Liver (tissue), 9 donors: Measurements from ENCODE around the gene TRIM26. TPM values are rescaled to one million over a fixed set of nuclear protein-coding genes. Genes with fewer than 3 reads are reported as not detected.

Source experiments
- DNase-seq: peaks from one replicate; pipeline ENCODE4 v3.0.0-alpha.2; 2017; ENCODE audit warnings: low spot score
- H3K27ac ChIP-seq, 2 donors: one replicate each; pipeline ENCODE4 v1.7.0; 2013; ENCODE audit warnings: inconsistent platforms in 2 of 2, low read length in 2 of 2, control low read depth in 1 of 2, low read depth in 1 of 2, mild to moderate bottlenecking in 1 of 2
- H3K27me3 ChIP-seq, 4 donors: one replicate each; pipeline versions ENCODE4 v1.6.1 to v1.7.0; 2013; ENCODE audit warnings: low read length in 3 of 4, inconsistent platforms in 1 of 4, mild to moderate bottlenecking in 1 of 4, moderate library complexity in 1 of 4; ENCODE audit not compliant: control insufficient read depth in 4 of 4, insufficient read depth in 4 of 4
- H3K36me3 ChIP-seq, 4 donors: one replicate each; pipeline versions ENCODE4 v1.6.1 to v1.7.0; 2013; ENCODE audit warnings: low read length in 3 of 4, mild to moderate bottlenecking in 3 of 4, low read depth in 1 of 4, moderate library complexity in 1 of 4; ENCODE audit not compliant: control insufficient read depth in 4 of 4, insufficient read depth in 3 of 4
- H3K4me1 ChIP-seq, 4 donors: one replicate each; pipeline versions ENCODE4 v1.6.1 to v1.7.0; 2013; ENCODE audit warnings: low read length in 3 of 4, mild to moderate bottlenecking in 3 of 4, moderate library complexity in 1 of 4; ENCODE audit not compliant: control insufficient read depth in 4 of 4, insufficient read depth in 4 of 4
- H3K4me3 ChIP-seq, 3 donors: one replicate each; pipeline versions ENCODE4 v1.6.1 to v1.7.0; 2013; ENCODE audit warnings: low read length in 3 of 3, control low read depth in 1 of 3, low read depth in 1 of 3, mild to moderate bottlenecking in 1 of 3
- H3K9ac ChIP-seq, 2 donors: one replicate each; pipeline ENCODE4 v1.7.0; 2013; ENCODE audit warnings: low read length in 2 of 2, mild to moderate bottlenecking in 2 of 2, moderate library complexity in 2 of 2, control low read depth in 1 of 2, low read depth in 1 of 2
- H3K9me3 ChIP-seq, 4 donors: one replicate each; pipeline versions ENCODE4 v1.6.1 to v1.7.0; 2013; ENCODE audit warnings: low read length in 3 of 4; ENCODE audit not compliant: control insufficient read depth in 4 of 4
- ATF3 ChIP-seq: IDR thresholded peaks from 2 replicates; pipeline ENCODE4 v1.6.1; 2016; ENCODE audit warnings: antibody characterized with exemption
- EGR1 ChIP-seq, 2 donors: IDR thresholded peaks; 2 replicates each; pipeline ENCODE4 v1.6.1; 2016 to 2018; ENCODE audit warnings: antibody characterized with exemption in 2 of 2, low read depth in 2 of 2
- FOXA2 ChIP-seq: IDR thresholded peaks from 2 replicates; pipeline ENCODE4 v1.6.1; 2016; ENCODE audit warnings: antibody characterized with exemption
- GABPA ChIP-seq, 2 donors: IDR thresholded peaks in 1 of 2; conservative IDR thresholded peaks in 1 of 2; 2 replicates each; pipeline ENCODE4 v1.6.1; 2016; ENCODE audit warnings: antibody characterized with exemption in 2 of 2, mild to moderate bottlenecking in 1 of 2, moderate library complexity in 1 of 2
- HNF4A ChIP-seq, 2 donors: conservative IDR thresholded peaks; 2 replicates each; pipeline ENCODE4 v1.6.1; 2016; ENCODE audit warnings: antibody characterized with exemption in 2 of 2, mild to moderate bottlenecking in 2 of 2
- HNF4G ChIP-seq: IDR thresholded peaks from 2 replicates; pipeline ENCODE4 v1.6.1; 2016; ENCODE audit warnings: antibody characterized with exemption
- JUND ChIP-seq, 2 donors: IDR thresholded peaks; 2 replicates each; pipeline ENCODE4 v1.6.1; 2016; ENCODE audit warnings: antibody characterized with exemption in 2 of 2
- NR2F2 ChIP-seq: IDR thresholded peaks from 2 replicates; pipeline ENCODE4 v1.6.1; 2016; ENCODE audit warnings: antibody characterized with exemption
- RAD21 ChIP-seq, 2 donors: IDR thresholded peaks; 2 replicates each; pipeline ENCODE4 v1.6.1; 2016; ENCODE audit warnings: antibody characterized with exemption in 2 of 2, mild to moderate bottlenecking in 2 of 2
- RXRA ChIP-seq, 2 donors: IDR thresholded peaks; 2 replicates each; pipeline ENCODE4 v1.6.1; 2017 to 2018; ENCODE audit warnings: antibody characterized with exemption in 2 of 2, mild to moderate bottlenecking in 1 of 2
- SP1 ChIP-seq: IDR thresholded peaks from 2 replicates; pipeline ENCODE4 v1.6.1; 2018; ENCODE audit warnings: antibody characterized with exemption, mild to moderate bottlenecking
- TAF1 ChIP-seq: conservative IDR thresholded peaks from 2 replicates; pipeline ENCODE4 v1.6.1; 2016; ENCODE audit warnings: antibody characterized with exemption, mild to moderate bottlenecking
- YY1 ChIP-seq: IDR thresholded peaks from 2 replicates; pipeline ENCODE4 v1.6.1; 2016; ENCODE audit warnings: antibody characterized with exemption, mild to moderate bottlenecking
- WGBS: extraction: QIAGEN DNeasy Blood & Tissue Kit; methylation state at CpG from one replicate; pipeline ENCODE4 v1.1.7; 2013; 5-methylcytosine and 5-hydroxymethylcytosine counted together
- polyA plus RNA-seq, 2 donors: library from polyadenylated mRNA; stranded (reverse) in 1 of 2; unstranded in 1 of 2; fragments of 200-250 nt in 1 of 2; fragments of >200 nt in 1 of 2; fragmentation: Nextera tagmentation in 1 of 2; extraction: Ambion mirVana in 1 of 2; gene quantifications; one replicate each; pipeline versions ENCODE4 v1.2.1 to v1.2.3, GENCODE V29; 2013 to 2015
- total RNA-seq, 2 donors: library from RNA; depleted of rRNA; stranded (reverse); fragments of >200 nt; gene quantifications; one replicate each; pipeline ENCODE4 v1.2.3, GENCODE V29; 2014
- TF ChIP-seq, protein P1 (sequence below): IDR thresholded peaks from 2 replicates; pipeline ENCODE4 v1.6.1; 2016; ENCODE audit warnings: antibody characterized with exemption, mild to moderate bottlenecking
- TF ChIP-seq, protein P2 (sequence below): IDR thresholded peaks from 2 replicates; pipeline ENCODE4 v1.6.1; 2016; ENCODE audit warnings: antibody characterized with exemption
- TF ChIP-seq, protein P3 (sequence below): fragments of 150-350 bp; IDR thresholded peaks from 2 replicates; pipeline ENCODE4 v1.5.1; 2017; ENCODE audit warnings: improper control_type of control experiment, low read depth, low read length; ENCODE audit not compliant: missing input control
- TF ChIP-seq, protein P4 (sequence below): IDR thresholded peaks from 2 replicates; pipeline ENCODE4 v1.6.1; 2016; ENCODE audit warnings: antibody characterized with exemption
- donor health status: healthy.
- donor health status: healthy.
- donor health status: healthy.
- donor health status: healthy.
- donor health status: healthy.

The TRIM26 gene
- total and polyA plus RNA-seq, 4 donors: 14.9 to 50.1 (median 23.9) TPM

GRCh38 chr6:30185846-30186484, 27.2 kb downstream of the TRIM26 start:
- 94% methylated on average over 20 of the region's 20 CpGs for WGBS
- Histone ChIP-seq H3K4me3 (no peak overlapping the region), H3K4me1 (no peaks in the 10 kb centered on the region), H3K27me3 (no peaks in the 10 kb centered on the region), H3K9me3 (no peaks in the 10 kb centered on the region), H3K27ac (no peak overlapping the region), H3K9ac (no peak overlapping the region), H3K36me3 (peaks cover 18 to 55% (median 51%) of the 10 kb centered on the region in 4 donors)
- TF ChIP-seq RXRA (IDR thresholded peaks at IDR 0.05) (no peak), HNF4G (no peak), JUND (IDR thresholded peaks at IDR 0.05) (no peak), EGR1 (IDR thresholded peaks at IDR 0.05; ENCODE audit: low read depth in 2 of 2) (no peak), NR2F2 (no peak), GABPA (IDR thresholded peaks at IDR 0.05 in 1 of 2, conservative IDR thresholded peaks at IDR 0.05 in 1 of 2) (no peak), FOXA2 (no peak), RAD21 (IDR thresholded peaks at IDR 0.05) (no peak), YY1 (no peak), ATF3 (no peak), HNF4A (conservative IDR thresholded peaks at IDR 0.05) (no peak), SP1 (no peak), TAF1 (no peak)
- TF ChIP-seq, protein P1, sequence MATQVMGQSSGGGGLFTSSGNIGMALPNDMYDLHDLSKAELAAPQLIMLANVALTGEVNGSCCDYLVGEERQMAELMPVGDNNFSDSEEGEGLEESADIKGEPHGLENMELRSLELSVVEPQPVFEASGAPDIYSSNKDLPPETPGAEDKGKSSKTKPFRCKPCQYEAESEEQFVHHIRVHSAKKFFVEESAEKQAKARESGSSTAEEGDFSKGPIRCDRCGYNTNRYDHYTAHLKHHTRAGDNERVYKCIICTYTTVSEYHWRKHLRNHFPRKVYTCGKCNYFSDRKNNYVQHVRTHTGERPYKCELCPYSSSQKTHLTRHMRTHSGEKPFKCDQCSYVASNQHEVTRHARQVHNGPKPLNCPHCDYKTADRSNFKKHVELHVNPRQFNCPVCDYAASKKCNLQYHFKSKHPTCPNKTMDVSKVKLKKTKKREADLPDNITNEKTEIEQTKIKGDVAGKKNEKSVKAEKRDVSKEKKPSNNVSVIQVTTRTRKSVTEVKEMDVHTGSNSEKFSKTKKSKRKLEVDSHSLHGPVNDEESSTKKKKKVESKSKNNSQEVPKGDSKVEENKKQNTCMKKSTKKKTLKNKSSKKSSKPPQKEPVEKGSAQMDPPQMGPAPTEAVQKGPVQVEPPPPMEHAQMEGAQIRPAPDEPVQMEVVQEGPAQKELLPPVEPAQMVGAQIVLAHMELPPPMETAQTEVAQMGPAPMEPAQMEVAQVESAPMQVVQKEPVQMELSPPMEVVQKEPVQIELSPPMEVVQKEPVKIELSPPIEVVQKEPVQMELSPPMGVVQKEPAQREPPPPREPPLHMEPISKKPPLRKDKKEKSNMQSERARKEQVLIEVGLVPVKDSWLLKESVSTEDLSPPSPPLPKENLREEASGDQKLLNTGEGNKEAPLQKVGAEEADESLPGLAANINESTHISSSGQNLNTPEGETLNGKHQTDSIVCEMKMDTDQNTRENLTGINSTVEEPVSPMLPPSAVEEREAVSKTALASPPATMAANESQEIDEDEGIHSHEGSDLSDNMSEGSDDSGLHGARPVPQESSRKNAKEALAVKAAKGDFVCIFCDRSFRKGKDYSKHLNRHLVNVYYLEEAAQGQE: no peak
- TF ChIP-seq, protein P2, sequence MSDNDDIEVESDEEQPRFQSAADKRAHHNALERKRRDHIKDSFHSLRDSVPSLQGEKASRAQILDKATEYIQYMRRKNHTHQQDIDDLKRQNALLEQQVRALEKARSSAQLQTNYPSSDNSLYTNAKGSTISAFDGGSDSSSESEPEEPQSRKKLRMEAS: no peak
- TF ChIP-seq, protein P3, sequence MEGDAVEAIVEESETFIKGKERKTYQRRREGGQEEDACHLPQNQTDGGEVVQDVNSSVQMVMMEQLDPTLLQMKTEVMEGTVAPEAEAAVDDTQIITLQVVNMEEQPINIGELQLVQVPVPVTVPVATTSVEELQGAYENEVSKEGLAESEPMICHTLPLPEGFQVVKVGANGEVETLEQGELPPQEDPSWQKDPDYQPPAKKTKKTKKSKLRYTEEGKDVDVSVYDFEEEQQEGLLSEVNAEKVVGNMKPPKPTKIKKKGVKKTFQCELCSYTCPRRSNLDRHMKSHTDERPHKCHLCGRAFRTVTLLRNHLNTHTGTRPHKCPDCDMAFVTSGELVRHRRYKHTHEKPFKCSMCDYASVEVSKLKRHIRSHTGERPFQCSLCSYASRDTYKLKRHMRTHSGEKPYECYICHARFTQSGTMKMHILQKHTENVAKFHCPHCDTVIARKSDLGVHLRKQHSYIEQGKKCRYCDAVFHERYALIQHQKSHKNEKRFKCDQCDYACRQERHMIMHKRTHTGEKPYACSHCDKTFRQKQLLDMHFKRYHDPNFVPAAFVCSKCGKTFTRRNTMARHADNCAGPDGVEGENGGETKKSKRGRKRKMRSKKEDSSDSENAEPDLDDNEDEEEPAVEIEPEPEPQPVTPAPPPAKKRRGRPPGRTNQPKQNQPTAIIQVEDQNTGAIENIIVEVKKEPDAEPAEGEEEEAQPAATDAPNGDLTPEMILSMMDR: no peak
- TF ChIP-seq, protein P4, sequence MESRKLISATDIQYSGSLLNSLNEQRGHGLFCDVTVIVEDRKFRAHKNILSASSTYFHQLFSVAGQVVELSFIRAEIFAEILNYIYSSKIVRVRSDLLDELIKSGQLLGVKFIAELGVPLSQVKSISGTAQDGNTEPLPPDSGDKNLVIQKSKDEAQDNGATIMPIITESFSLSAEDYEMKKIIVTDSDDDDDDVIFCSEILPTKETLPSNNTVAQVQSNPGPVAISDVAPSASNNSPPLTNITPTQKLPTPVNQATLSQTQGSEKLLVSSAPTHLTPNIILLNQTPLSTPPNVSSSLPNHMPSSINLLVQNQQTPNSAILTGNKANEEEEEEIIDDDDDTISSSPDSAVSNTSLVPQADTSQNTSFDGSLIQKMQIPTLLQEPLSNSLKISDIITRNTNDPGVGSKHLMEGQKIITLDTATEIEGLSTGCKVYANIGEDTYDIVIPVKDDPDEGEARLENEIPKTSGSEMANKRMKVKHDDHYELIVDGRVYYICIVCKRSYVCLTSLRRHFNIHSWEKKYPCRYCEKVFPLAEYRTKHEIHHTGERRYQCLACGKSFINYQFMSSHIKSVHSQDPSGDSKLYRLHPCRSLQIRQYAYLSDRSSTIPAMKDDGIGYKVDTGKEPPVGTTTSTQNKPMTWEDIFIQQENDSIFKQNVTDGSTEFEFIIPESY: no peak
- no peak for DNase-seq
